HepG2 (cell line): Measurements from ENCODE around the gene CCN2. TPM values are rescaled to one million over a fixed set of nuclear protein-coding genes. Genes with fewer than 3 reads are reported as not detected.

Experiments used
- ASH2L ChIP-seq: fragments of 300-600, 200-600 bp; sonication (generic); IDR thresholded peaks from 2 replicates; pipeline ENCODE4 v1.7.0; 2017; ENCODE audit warnings: low read depth, mild to moderate bottlenecking, moderate library complexity, mixed read lengths, low read length; ENCODE audit not compliant: insufficient read length
- ESRRA ChIP-seq: sonication (generic); formaldehyde crosslinking; IDR thresholded peaks from 2 replicates; pipeline ENCODE4 v1.5.1; 2020; ENCODE audit warnings: mild to moderate bottlenecking, low read depth, missing genetic modification reagents
- MTF2 ChIP-seq: sonication (generic); formaldehyde crosslinking; IDR thresholded peaks from 2 replicates; pipeline ENCODE4 v1.5.0; 2020; ENCODE audit warnings: missing genetic modification reagents, borderline replicate concordance
- MYC ChIP-seq: sonication (generic); formaldehyde crosslinking; IDR thresholded peaks from 2 replicates; pipeline ENCODE4 v1.9.0; 2021; ENCODE audit warnings: missing genetic modification reagents, borderline replicate concordance
- NFIB ChIP-seq: sonication (generic); formaldehyde crosslinking; IDR thresholded peaks from 2 replicates; pipeline ENCODE4 v1.9.0; 2021; ENCODE audit warnings: missing genetic modification reagents, mild to moderate bottlenecking, borderline replicate concordance
- PREB ChIP-seq: sonication (generic); formaldehyde crosslinking; IDR thresholded peaks from 2 replicates; pipeline ENCODE4 v1.4.0; 2020; ENCODE audit warnings: missing genetic modification reagents
- ZBTB26 ChIP-seq: IDR thresholded peaks from 2 replicates; pipeline ENCODE4 v1.6.1; 2016; ENCODE audit warnings: missing compliant biosample characterization, missing genetic modification reagents, borderline replicate concordance
- ZBTB44 ChIP-seq: sonication (generic); formaldehyde crosslinking; IDR thresholded peaks from 2 replicates; pipeline ENCODE4 v1.4.0; 2020; ENCODE audit warnings: missing genetic modification reagents
- ZC3H13 ChIP-seq: sonication (generic); formaldehyde crosslinking; IDR thresholded peaks from 2 replicates; pipeline ENCODE4 v1.8.1; 2023; ENCODE audit warnings: mild to moderate bottlenecking, missing genetic modification reagents, moderate library complexity
- ZKSCAN1 ChIP-seq: fragments of 150-350 bp; IDR thresholded peaks from 2 replicates; pipeline ENCODE4 v1.6.1; 2014; ENCODE audit warnings: low read length
- ZNF317 ChIP-seq: sonication (generic); formaldehyde crosslinking; IDR thresholded peaks from 2 replicates; pipeline ENCODE4 v1.5.0; 2020; ENCODE audit warnings: mild to moderate bottlenecking, missing genetic modification reagents
- ZNF503 ChIP-seq: sonication (generic); formaldehyde crosslinking; IDR thresholded peaks from 2 replicates; pipeline ENCODE4 v1.4.0; 2020; ENCODE audit warnings: missing genetic modification reagents
- ZNF646 ChIP-seq: sonication (generic); formaldehyde crosslinking; IDR thresholded peaks from 2 replicates; pipeline ENCODE4 v1.9.0; 2021; ENCODE audit warnings: mild to moderate bottlenecking, missing genetic modification reagents
- ZNF781 ChIP-seq: sonication (generic); formaldehyde crosslinking; IDR thresholded peaks from 2 replicates; pipeline ENCODE4 v1.5.1; 2020; ENCODE audit warnings: borderline replicate concordance, mild to moderate bottlenecking, missing genetic modification reagents; ENCODE audit errors: not compliant biosample characterization
- ZNF878 ChIP-seq: sonication (generic); formaldehyde crosslinking; IDR thresholded peaks from 2 replicates; pipeline ENCODE4 v1.8.1; 2023; ENCODE audit warnings: mild to moderate bottlenecking, missing genetic modification reagents, moderate library complexity
- polyA plus RNA-seq, 8 experiments: library from polyadenylated mRNA; depleted of rRNA in 3 of 8; stranded (reverse) in 7 of 8; unstranded in 1 of 8; fragments of >200 nt; fragmentation: Illumina TruSeq in 4 of 8; extraction: Trizol in 4 of 8; gene quantifications; 2 replicates each; pipeline versions ENCODE4 v1.2.1 to v1.2.3, GENCODE V29; 2011 to 2016; ENCODE audit warnings: low read depth in 4 of 8, missing spikeins in 1 of 8, mixed read lengths in 1 of 8; ENCODE audit not compliant: insufficient read depth in 1 of 8
- total RNA-seq, 5 experiments: library from RNA; depleted of rRNA; stranded (reverse); fragments of >200 nt; fragmentation: Illumina TruSeq; extraction: Trizol; gene quantifications; 2 replicates each; pipeline ENCODE4 v1.2.3, GENCODE V29; 2016; ENCODE audit warnings: low read depth in 1 of 5

CCN2 gene
- total and polyA plus RNA-seq, 2 of the 13 experiments (the other 11 are each of a cell fraction or from before 2014, with no cell fraction given) = 34.7 to 316 TPM

GRCh38 chr6:131950767-131951575 lies at the start of gene CCN2 (continued):
- peak; percentile 93; the same call in 1 of the 2 replicates for TF ChIP-seq ZNF878 (CRISPR knock-in tag)
- no peak for TF ChIP-seq PREB (CRISPR knock-in tag)
- TF ChIP-seq ZBTB44 (CRISPR knock-in tag) = peak; percentile 54; the same call in 1 of the 2 replicates
- TF ChIP-seq ZBTB26 (CRISPR knock-in tag) = peak; percentile 90
- peak; percentile 68 for TF ChIP-seq MYC
- peak; percentile 84 for TF ChIP-seq ZNF317
- no peak for TF ChIP-seq NFIB (CRISPR knock-in tag)
- peak; percentile 95 for TF ChIP-seq ZNF503 (CRISPR knock-in tag)
- TF ChIP-seq ESRRA (CRISPR knock-in tag) = 0 out of 2 replicates have a peak, but pooled peaks have one; percentile 18
- TF ChIP-seq MTF2 (CRISPR knock-in tag) = peak; percentile 42; the same call in 1 of the 2 replicates
- peak; percentile 88 for TF ChIP-seq ZNF781
- peak; percentile 63 for TF ChIP-seq ASH2L
- peak; percentile 60; the same call in 1 of the 2 replicates for TF ChIP-seq ZKSCAN1
- peak; percentile 80 for TF ChIP-seq ZNF646 (CRISPR knock-in tag)
- peak; percentile 98 for TF ChIP-seq ZC3H13 (CRISPR knock-in tag)
